Heart right ventricle (tissue), 16 donors: ENCODE measurements around the gene C13orf46. TPM values are rescaled to one million over a fixed set of nuclear protein-coding genes. Genes with fewer than 3 reads are reported as not detected.

Experiments
- ATAC-seq, 8 donors: fragments of 200-7000 bp; cut with Tn5 transposase; one replicate each; pipeline ENCODE4 v1.9.1; 2020; ENCODE audit warnings: mild to moderate bottlenecking in 8 of 8, moderate library complexity in 8 of 8, moderate number of reproducible peaks in 1 of 8
- DNase-seq, 2 donors: peaks; one replicate each; pipeline ENCODE4 v3.0.0-alpha.2; 2020
- H3K27ac ChIP-seq, 10 donors: fragments of 200-600 bp; sonication (generic) in 2 of 10; one replicate each; pipeline versions ENCODE4 v1.5.0 to v1.8.0; 2020 to 2022; ENCODE audit warnings: mild to moderate bottlenecking in 3 of 10
- H3K27me3 ChIP-seq, 7 donors: fragments of 200-600 bp; one replicate each; pipeline ENCODE4 v1.8.0; 2021 to 2022; ENCODE audit warnings: mild to moderate bottlenecking in 2 of 7
- H3K36me3 ChIP-seq, 9 donors: fragments of 200-600 bp; sonication (generic) in 1 of 9; one replicate each; pipeline versions ENCODE4 v1.5.0 to v1.8.0; 2020 to 2022; ENCODE audit warnings: mild to moderate bottlenecking in 2 of 9
- H3K4me1 ChIP-seq, 9 donors: fragments of 200-600 bp; sonication (generic) in 1 of 9; one replicate each; pipeline versions ENCODE4 v1.5.0 to v1.8.0; 2020 to 2022; ENCODE audit warnings: mild to moderate bottlenecking in 4 of 9
- H3K4me3 ChIP-seq, 10 donors: fragments of 200-600 bp; sonication (generic) in 2 of 10; one replicate each; pipeline versions ENCODE4 v1.5.0 to v1.8.0; 2020 to 2022; ENCODE audit warnings: mild to moderate bottlenecking in 7 of 10, moderate library complexity in 2 of 10
- H3K9me3 ChIP-seq, 11 donors: fragments of 200-600 bp in 10 of 11; sonication (generic) in 2 of 11; one replicate each; pipeline versions ENCODE4 v1.5.0 to v1.8.0; 2013 to 2022; ENCODE audit warnings: mild to moderate bottlenecking in 2 of 11, control low read depth in 1 of 11, moderate library complexity in 1 of 11
- WGBS, 2 donors: extraction: QIAGEN DNeasy Blood & Tissue Kit; methylation state at CpG; one replicate each; pipeline ENCODE4 v1.1.7; 2013; ENCODE audit warnings: inconsistent platforms in 1 of 2; 5-methylcytosine and 5-hydroxymethylcytosine counted together
- intact Hi-C, 10 donors: fragments of 100-400 bp; cut with DNase I; formaldehyde crosslinking; loops; one replicate each; pipeline versions ENCODE4 v1.11.1 to v1.14.2; 2022
- polyA plus RNA-seq, 2 donors: library from polyadenylated mRNA; stranded (reverse); fragments of 200-250 nt; gene quantifications; one replicate each; pipeline ENCODE4 v1.2.3, GENCODE V29; 2013
- total RNA-seq, 10 donors: library from RNA; stranded (reverse); fragmentation: NEBNext Ultra II Directional in 3 of 10; extraction: Animal tissue kit (Norgen Biotek cat#: 25700) in 3 of 10; gene quantifications; one replicate each; pipeline versions ENCODE4 v1.2.1 to v1.2.4, GENCODE V29; 2021 to 2023
- TF ChIP-seq, protein P1 (sequence below), 9 donors: fragments of 200-600 bp; sonication (generic) in 2 of 9; IDR thresholded peaks; one replicate each; pipeline versions ENCODE4 v1.5.0 to v1.8.0; 2021 to 2022; ENCODE audit warnings: antibody characterized with exemption in 9 of 9, mild to moderate bottlenecking in 5 of 9, moderate library complexity in 1 of 9
- donor health status: Arrhythmogenic right ventricular cardiomyopathy.
- donor health status: ischemic (EF 13 %, LVEDD 7.1; RV severe dilation, severe dysfunction).
- donor health status: healthy with polysubstance abuse.
- donor health status: DM: no; HTN: yes; CAD: no.
- donor health status: DM: no; HTN: no; CAD: no.
- donor health status: ischemic (EF 25% LVEDD 6.9; RV normal size, moderate dysfunction).
- donor health status: ischemic (EF 25% LVEDD 5.7; RV mildly dilated, moderate dysfunction).
- donor health status: healthy.
- donor health status: DM: yes; HTN: yes; CAD: no.
- donor health status: Ischemic cardiomyopathy.
- donor health status: ischemic (EF 35%, LVEDD 5.7; RV mildly dilated, moderate dysfunction).
- donor health status: nonischemic (EF 11% LVEDD 7.7; RV severe dilation, severe dysfunction).
- donor health status: DM: yes; HTN: yes; CAD: no.
- donor health status: PGD.
- donor health status: ischemic (EF 29% LVEDD 5.4; RV normal size, mild dysfunction).
- donor health status: nonischemic (EF 23%, LVEDD 6.1; RV moderate dilation, normal function).

Gene C13orf46
- total and polyA plus RNA-seq, 12 donors: 0.09 to 0.80 (median 0.23) TPM

DNA sequence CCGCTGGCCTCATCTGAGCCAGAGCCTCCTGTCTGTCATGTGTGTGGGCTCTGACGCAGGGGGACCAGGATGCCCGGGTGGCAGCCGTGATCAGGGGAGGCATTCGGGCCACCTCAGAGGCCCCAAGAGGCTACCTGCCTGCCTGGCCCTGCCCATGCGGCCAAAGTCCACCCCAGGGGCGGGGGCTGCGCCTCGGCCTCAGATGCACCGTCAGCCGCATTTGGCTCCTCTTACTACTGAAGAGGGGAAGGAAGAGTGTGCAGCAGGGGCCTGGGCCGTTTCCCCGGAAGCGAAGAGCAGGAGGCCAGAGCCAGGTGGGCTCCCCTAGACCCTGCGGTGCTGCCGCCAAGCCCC, 34.0 kb downstream of the C13orf46 start:
- H3K4me3 ChIP-seq: no peak overlapping the region
- DNase-seq: no peak
- 79 to 82% methylated on average over 15 to 16 of the region's 16 CpGs for WGBS, 2 donors

DNA sequence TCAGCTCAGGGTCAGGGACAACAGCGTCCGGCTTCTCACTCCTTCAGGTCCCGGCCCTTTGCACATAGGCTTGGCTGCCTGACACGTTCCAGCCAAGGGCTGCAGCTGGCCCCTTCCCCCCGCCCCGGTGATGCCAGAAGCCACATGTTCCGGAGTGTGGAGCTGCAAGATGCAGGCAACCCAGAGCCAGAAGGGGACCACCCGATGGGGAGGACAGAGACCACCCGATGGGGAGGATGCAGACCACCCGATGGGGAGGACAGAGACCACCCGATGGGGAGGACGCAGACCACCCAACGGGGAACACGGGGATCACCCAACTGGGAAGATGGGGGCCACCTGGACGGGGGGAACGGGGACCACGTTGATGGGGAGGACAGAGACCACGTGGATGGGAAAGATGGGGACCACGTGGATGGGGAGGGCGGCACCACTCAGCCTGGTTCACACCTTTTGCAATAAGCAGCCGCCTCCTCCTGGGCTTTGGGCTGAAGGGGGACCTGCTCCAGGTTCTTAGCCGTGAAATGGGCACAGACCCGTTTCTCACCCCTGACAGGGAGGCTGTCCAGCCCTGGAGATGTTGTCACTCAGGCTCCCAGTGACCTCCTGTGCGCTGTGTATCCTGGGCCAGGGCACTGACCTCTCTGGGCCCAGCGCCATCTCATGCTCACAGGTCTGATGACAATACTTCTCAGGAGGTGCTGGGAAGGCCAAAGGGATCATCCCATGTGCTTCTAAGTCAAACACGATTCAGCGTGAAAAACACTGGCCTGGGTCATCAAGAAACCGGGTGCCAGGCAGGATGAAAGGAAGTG, 34.5 kb downstream of the C13orf46 start:
- H3K36me3 ChIP-seq: no peaks in the 10 kb centered on the region
- H3K9me3 ChIP-seq: no peaks in the 10 kb centered on the region
- ATAC-seq (peak in 2 of 8 donors; percentile 12 to 21), DNase-seq (no peak)
- intact Hi-C loops: no loop called here
- WGBS, 2 donors: 75 to 80% methylated on average over 28 of the region's 28 CpGs
- H3K27ac ChIP-seq: no peak overlapping the region
- H3K4me3 ChIP-seq: no peak overlapping the region
- TF ChIP-seq, protein P1, sequence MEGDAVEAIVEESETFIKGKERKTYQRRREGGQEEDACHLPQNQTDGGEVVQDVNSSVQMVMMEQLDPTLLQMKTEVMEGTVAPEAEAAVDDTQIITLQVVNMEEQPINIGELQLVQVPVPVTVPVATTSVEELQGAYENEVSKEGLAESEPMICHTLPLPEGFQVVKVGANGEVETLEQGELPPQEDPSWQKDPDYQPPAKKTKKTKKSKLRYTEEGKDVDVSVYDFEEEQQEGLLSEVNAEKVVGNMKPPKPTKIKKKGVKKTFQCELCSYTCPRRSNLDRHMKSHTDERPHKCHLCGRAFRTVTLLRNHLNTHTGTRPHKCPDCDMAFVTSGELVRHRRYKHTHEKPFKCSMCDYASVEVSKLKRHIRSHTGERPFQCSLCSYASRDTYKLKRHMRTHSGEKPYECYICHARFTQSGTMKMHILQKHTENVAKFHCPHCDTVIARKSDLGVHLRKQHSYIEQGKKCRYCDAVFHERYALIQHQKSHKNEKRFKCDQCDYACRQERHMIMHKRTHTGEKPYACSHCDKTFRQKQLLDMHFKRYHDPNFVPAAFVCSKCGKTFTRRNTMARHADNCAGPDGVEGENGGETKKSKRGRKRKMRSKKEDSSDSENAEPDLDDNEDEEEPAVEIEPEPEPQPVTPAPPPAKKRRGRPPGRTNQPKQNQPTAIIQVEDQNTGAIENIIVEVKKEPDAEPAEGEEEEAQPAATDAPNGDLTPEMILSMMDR (IDR thresholded peaks at IDR 0.05): no peak
- H3K27me3 ChIP-seq: peaks cover 0 to 20% (median 2%) of the 10 kb centered on the region in 7 donors
- H3K4me1 ChIP-seq: peaks cover 3 to 48% (median 14%) of the 10 kb centered on the region in 9 donors

More for the DNA sequence above, 34.0 kb downstream of the C13orf46 start:
- TF ChIP-seq, protein P1 (IDR thresholded peaks at IDR 0.05): no peak
- Histone ChIP-seq H3K27ac (no peak overlapping the region), H3K36me3 (no peaks in the 10 kb centered on the region), H3K9me3 (no peaks in the 10 kb centered on the region), H3K4me1 (peaks cover 3 to 42% (median 11%) of the 10 kb centered on the region in 9 donors), H3K27me3 (peaks cover 0 to 20% (median 2%) of the 10 kb centered on the region in 7 donors)
- intact Hi-C loops: no loop called here
- ATAC-seq: no peak

DNA sequence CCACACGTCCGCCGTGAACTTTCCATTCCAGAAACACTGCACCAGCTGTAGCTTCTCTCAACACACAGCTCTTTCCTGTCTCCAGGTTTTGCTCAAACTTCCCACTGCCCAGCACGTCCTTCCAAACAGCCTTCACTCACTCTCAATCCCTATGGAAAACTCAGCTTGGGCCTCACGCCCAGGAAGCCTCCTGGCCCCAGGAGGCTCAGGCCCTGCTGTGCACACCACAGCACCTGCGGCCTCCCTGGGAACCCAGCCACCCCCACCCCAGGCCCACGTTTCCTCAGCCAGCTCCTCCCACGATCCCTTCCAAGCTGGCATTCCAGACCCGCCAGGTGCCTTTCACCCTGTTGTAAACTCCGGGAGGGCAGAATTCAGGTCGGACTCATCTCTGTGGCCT, 35.2 kb downstream of the C13orf46 start:
- Histone ChIP-seq H3K9me3 (no peaks in the 10 kb centered on the region), H3K4me1 (peaks cover 3 to 48% (median 14%) of the 10 kb centered on the region in 9 donors), H3K4me3 (no peak overlapping the region), H3K27ac (no peak overlapping the region), H3K36me3 (no peaks in the 10 kb centered on the region), H3K27me3 (peaks cover 0 to 20% (median 2%) of the 10 kb centered on the region in 7 donors)
- ATAC-seq (peak in 4 of 8 donors; percentile 3 to 36 (median 14)), DNase-seq (no peak)
- TF ChIP-seq, protein P1 (IDR thresholded peaks at IDR 0.05): no peak
- intact Hi-C loops: no loop called here
- WGBS, 2 donors: 53 to 56% methylated on average over 11 of the region's 11 CpGs

DNA sequence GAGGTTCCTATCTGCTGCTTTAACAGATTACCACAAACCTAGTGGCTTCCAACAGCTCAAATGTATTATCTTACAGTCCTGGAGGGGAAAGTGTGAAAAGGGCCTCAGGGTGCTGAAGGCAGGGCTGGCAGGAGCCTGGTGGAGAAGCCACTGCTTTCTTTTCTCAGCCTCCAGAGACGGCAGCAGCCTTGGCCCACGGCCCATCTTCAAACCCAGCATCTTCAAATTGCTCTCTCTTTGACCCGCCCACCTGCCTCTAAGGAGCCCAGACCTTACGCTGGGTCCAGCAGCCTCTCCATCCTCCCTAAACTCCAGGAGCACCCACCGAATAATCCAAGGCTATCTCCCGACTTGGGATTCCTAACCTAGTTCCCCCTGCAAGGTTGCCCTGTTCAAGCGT, 35.6 kb downstream of the C13orf46 start:
- intact Hi-C loops: no loop called here
- 56 to 58% methylated on average over 7 of the region's 7 CpGs for WGBS, 2 donors
- TF ChIP-seq, protein P1 (IDR thresholded peaks at IDR 0.05): no peak
- Histone ChIP-seq H3K9me3 (no peaks in the 10 kb centered on the region), H3K27me3 (peaks cover 0 to 20% (median 2%) of the 10 kb centered on the region in 7 donors), H3K4me1 (peaks cover 3 to 48% (median 14%) of the 10 kb centered on the region in 9 donors), H3K27ac (no peak overlapping the region), H3K4me3 (no peak overlapping the region), H3K36me3 (no peaks in the 10 kb centered on the region)
- DNase-seq (no peak), ATAC-seq (no peak)
